Hepatocyte (in vitro differentiated cells): ENCODE results near the gene GABRA4.

Experiments
- EZH2 ChIP-seq: fragments of 200-600 bp; sonication (generic); IDR thresholded peaks from 2 replicates; pipeline ENCODE4 v1.6.1; 2016; ENCODE audit warnings: antibody characterized with exemption, mild to moderate bottlenecking, borderline replicate concordance
- EZH2phosphoT487 ChIP-seq: fragments of 200-600 bp; sonication (generic); IDR thresholded peaks from one replicate; pipeline ENCODE4 v1.6.1; 2018; ENCODE audit warnings: antibody characterized with exemption, mild to moderate bottlenecking, low read depth, moderate library complexity; ENCODE audit not compliant: unreplicated experiment, severe bottlenecking
- TF ChIP-seq, protein P1 (sequence below): fragments of 200-600 bp; sonication (generic); IDR thresholded peaks from 2 replicates; pipeline ENCODE4 v1.5.1; 2016; ENCODE audit warnings: antibody characterized with exemption, mild to moderate bottlenecking; ENCODE audit not compliant: poor library complexity

GRCh38 chr4:46937493-46937892 lies 55.9 kb downstream of the GABRA4 start:
- TF ChIP-seq, protein P1, sequence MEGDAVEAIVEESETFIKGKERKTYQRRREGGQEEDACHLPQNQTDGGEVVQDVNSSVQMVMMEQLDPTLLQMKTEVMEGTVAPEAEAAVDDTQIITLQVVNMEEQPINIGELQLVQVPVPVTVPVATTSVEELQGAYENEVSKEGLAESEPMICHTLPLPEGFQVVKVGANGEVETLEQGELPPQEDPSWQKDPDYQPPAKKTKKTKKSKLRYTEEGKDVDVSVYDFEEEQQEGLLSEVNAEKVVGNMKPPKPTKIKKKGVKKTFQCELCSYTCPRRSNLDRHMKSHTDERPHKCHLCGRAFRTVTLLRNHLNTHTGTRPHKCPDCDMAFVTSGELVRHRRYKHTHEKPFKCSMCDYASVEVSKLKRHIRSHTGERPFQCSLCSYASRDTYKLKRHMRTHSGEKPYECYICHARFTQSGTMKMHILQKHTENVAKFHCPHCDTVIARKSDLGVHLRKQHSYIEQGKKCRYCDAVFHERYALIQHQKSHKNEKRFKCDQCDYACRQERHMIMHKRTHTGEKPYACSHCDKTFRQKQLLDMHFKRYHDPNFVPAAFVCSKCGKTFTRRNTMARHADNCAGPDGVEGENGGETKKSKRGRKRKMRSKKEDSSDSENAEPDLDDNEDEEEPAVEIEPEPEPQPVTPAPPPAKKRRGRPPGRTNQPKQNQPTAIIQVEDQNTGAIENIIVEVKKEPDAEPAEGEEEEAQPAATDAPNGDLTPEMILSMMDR, result peak; percentile 40
- no peak for TF ChIP-seq EZH2phosphoT487
- no peak for TF ChIP-seq EZH2
